Spinal cord (tissue), 10 donors: ENCODE data around the gene CA5B. TPM values are rescaled to one million over a fixed set of nuclear protein-coding genes. Genes with fewer than 3 reads are reported as not detected.
"Not testable (repeated sequence)": the region's sequence is repeated elsewhere in the genome, so short reads cannot be mapped to it uniquely, and the experiment has no call there.

Experiments
- DNase-seq, 6 donors: peaks; one replicate each; pipeline versions ENCODE4 v3.0.0 to v3.0.0-alpha.2; 2013 to 2015; ENCODE audit warnings: low spot score in 6 of 6, low read depth in 4 of 6
- H3K27ac ChIP-seq: one replicate; pipeline ENCODE4 v1.5.1; 2013; ENCODE audit warnings: low read depth, low read length, control low read depth
- H3K27me3 ChIP-seq: one replicate; pipeline ENCODE4 v1.6.1; 2013; ENCODE audit warnings: low read length; ENCODE audit not compliant: control insufficient read depth, insufficient read depth
- H3K36me3 ChIP-seq: one replicate; pipeline ENCODE4 v1.6.1; 2013; ENCODE audit warnings: low read length; ENCODE audit not compliant: control insufficient read depth, insufficient read depth
- H3K4me1 ChIP-seq: one replicate; pipeline ENCODE4 v1.6.1; 2013; ENCODE audit warnings: low read length; ENCODE audit not compliant: control insufficient read depth, insufficient read depth
- H3K4me3 ChIP-seq: one replicate; pipeline ENCODE4 v1.5.1; 2013; ENCODE audit warnings: low read depth, low read length, control low read depth
- H3K9me3 ChIP-seq: one replicate; pipeline ENCODE4 v1.6.1; 2013; ENCODE audit warnings: low read length; ENCODE audit not compliant: control insufficient read depth, insufficient read depth
- WGBS: methylation state at CpG from one replicate; pipeline ENCODE4 v1.1.5; 2013; ENCODE audit warnings: missing lambda C conversion rate; ENCODE audit not compliant: insufficient coverage; 5-methylcytosine and 5-hydroxymethylcytosine counted together
- polyA plus RNA-seq, 2 donors: library from polyadenylated mRNA; unstranded; fragments of 120-200 nt; gene quantifications; one replicate each; pipeline ENCODE4 v1.2.1, GENCODE V29; 2013; ENCODE audit not compliant: insufficient read length in 2 of 2
- small RNA-seq: library from RNA; depleted of rRNA; stranded (forward); fragments of <200 nt; gene quantifications from one replicate; pipeline ENCODE3, GENCODE V24; 2014; ENCODE audit warnings: low replicate concordance
- total RNA-seq, 2 donors: library from RNA; depleted of rRNA in 1 of 2; stranded (reverse); fragments of 120-200 nt in 1 of 2; fragments of >200 nt in 1 of 2; gene quantifications; one replicate each; pipeline versions ENCODE4 v1.2.3 to v1.2.4, GENCODE V29; 2013 to 2014
- donor health status: healthy.

CA5B gene
- total and polyA plus RNA-seq, 4 donors, result 11.4 to 15.8 (median 13.1) TPM

GRCh38 chrX:15825936-15826335 lies 87.9 kb downstream of the CA5B start:
- Histone ChIP-seq H3K4me1 (no peaks in the 10 kb centered on the region), H3K4me3 (no peak overlapping the region), H3K27me3 (no peaks in the 10 kb centered on the region), H3K27ac (no peak overlapping the region), H3K36me3 (peaks cover 10% of the 10 kb centered on the region), H3K9me3 (no peaks in the 10 kb centered on the region)
- no peak for DNase-seq
- WGBS, result 100% methylated on average over 3 of the region's 5 CpGs

- Histone ChIP-seq H3K4me3 (no peak overlapping the region), H3K36me3 (no peaks in the 10 kb centered on the region), H3K4me1 (no peaks in the 10 kb centered on the region), H3K9me3 (no peaks in the 10 kb centered on the region), H3K27me3 (no peaks in the 10 kb centered on the region), H3K27ac (no peak overlapping the region)
- no peak for DNase-seq
- WGBS, result no CpG with 5 or more reads among the region's 1 CpG
These were observed 91.1 kb downstream of the CA5B start for GRCh38 chrX:15829217-15829616.

GRCh38 chrX:15831347-15831746 lies 93.3 kb downstream of the CA5B start:
- not testable (repeated sequence) for DNase-seq, H3K4me3 ChIP-seq, H3K9me3 ChIP-seq, H3K27me3 ChIP-seq, H3K27ac ChIP-seq, H3K4me1 ChIP-seq, H3K36me3 ChIP-seq
- no CpG with 5 or more reads among the region's 2 CpGs for WGBS

- DNase-seq, result no peak
- H3K4me3 ChIP-seq, result no peak overlapping the region
- H3K4me1 ChIP-seq, result no peaks in the 10 kb centered on the region
- H3K27me3 ChIP-seq, result peaks cover 2% of the 10 kb centered on the region
- 50% methylated on average over 1 of the region's 3 CpGs for WGBS
- no peak overlapping the region for H3K27ac ChIP-seq
- no peaks in the 10 kb centered on the region for H3K9me3 ChIP-seq
- no peaks in the 10 kb centered on the region for H3K36me3 ChIP-seq
These were observed 96.0 kb downstream of the CA5B start for GRCh38 chrX:15834053-15834452.

GRCh38 chrX:15834827-15835595 lies 96.9 kb downstream of the CA5B start:
- no peaks in the 10 kb centered on the region for H3K36me3 ChIP-seq
- H3K4me3 ChIP-seq, result no peak overlapping the region
- WGBS, result no CpG with 5 or more reads among the region's 5 CpGs
- no peaks in the 10 kb centered on the region for H3K4me1 ChIP-seq
- no peak for DNase-seq
- no peaks in the 10 kb centered on the region for H3K9me3 ChIP-seq
- peaks cover 2% of the 10 kb centered on the region for H3K27me3 ChIP-seq
- no peak overlapping the region for H3K27ac ChIP-seq

Small RNA genes within 50 kb of the gene (small RNA-seq; reads per million reads assigned to genes)
- not detected for gene RF00409

Other genes with a start within 250 kb of the CA5B start
- gene PIR, start 244.9 kb upstream of the CA5B start, total RNA-seq, result 1 to 10 TPM; 6.7 to 9.9 TPM
- 1 to 10 TPM; 5.3 to 8.5 TPM for gene PIR, start 244.9 kb upstream of the CA5B start, polyA plus RNA-seq
- 1 to 10 TPM; 1.4 to 2.9 TPM for gene BMX, start 237.5 kb upstream of the CA5B start, total RNA-seq
- gene BMX, start 237.5 kb upstream of the CA5B start, polyA plus RNA-seq, result under 1 TPM; 0.32 to 0.35 TPM
- gene ACE2, start 137.3 kb upstream of the CA5B start, total RNA-seq, result 1 to 10 TPM in 1 of 2 donors, under 1 TPM in 1; 0.30 to 1.9 TPM
- under 1 TPM; 0.19 to 0.29 TPM for gene ACE2, start 137.3 kb upstream of the CA5B start, polyA plus RNA-seq
- 1 to 10 TPM in 1 of 2 donors, under 1 TPM in 1; 0.59 to 2.0 TPM for gene CLTRN, start 73.5 kb upstream of the CA5B start, total RNA-seq
- gene CLTRN, start 73.5 kb upstream of the CA5B start, polyA plus RNA-seq, result 1 to 10 TPM in 1 of 2 donors, under 1 TPM in 1; 0.65 to 1.9 TPM
- gene ZRSR2, start 52.2 kb downstream of the CA5B start, total RNA-seq, result 10 to 100 TPM in 1 of 2 donors, 1 to 10 TPM in 1; 5.3 to 10.9 TPM
- 10 to 100 TPM; 18.1 to 18.6 TPM for gene ZRSR2, start 52.2 kb downstream of the CA5B start, polyA plus RNA-seq
- gene AP1S2, start 116.5 kb downstream of the CA5B start, total RNA-seq, result 100 to 1,000 TPM in 1 of 2 donors, 10 to 100 TPM in 1; 55.4 to 135 TPM
- gene AP1S2, start 116.5 kb downstream of the CA5B start, polyA plus RNA-seq, result 100 to 1,000 TPM in 1 of 2 donors, 10 to 100 TPM in 1; 93.5 to 125 TPM